Activated CD4-positive, alpha-beta T cell treated with anti-CD3 and anti-CD28 coated beads, Interleukin-2, amount 10 ng/mL, durations not matched to agents 24 days and 14 days (primary cell): ENCODE results near the gene MTX1. TPM values are rescaled to one million over a fixed set of nuclear protein-coding genes. Genes with fewer than 3 reads are reported as not detected.
"Not testable (repeated sequence)": the region's sequence is repeated elsewhere in the genome, so short reads cannot be mapped to it uniquely, and the experiment has no call there.

Experiments
- DNase-seq: peaks from one replicate; pipeline ENCODE4 v3.0.0; 2022
- H3K27ac Mint-ChIP-seq: one replicate; pipeline ENCODE4 v1.8.0; 2022; ENCODE audit warnings: mild to moderate bottlenecking, mixed read lengths
- H3K27me3 Mint-ChIP-seq: one replicate; pipeline ENCODE4 v1.8.0; 2022; ENCODE audit warnings: mixed read lengths
- H3K36me3 Mint-ChIP-seq: one replicate; pipeline ENCODE4 v1.8.0; 2022; ENCODE audit warnings: low read depth, mild to moderate bottlenecking, mixed read lengths
- H3K4me1 Mint-ChIP-seq: one replicate; pipeline ENCODE4 v1.8.0; 2021; ENCODE audit warnings: mixed read lengths
- H3K4me3 Mint-ChIP-seq: one replicate; pipeline ENCODE4 v1.8.0; 2022; ENCODE audit warnings: mild to moderate bottlenecking, moderate library complexity, mixed read lengths
- H3K9me3 Mint-ChIP-seq: one replicate; pipeline ENCODE4 v1.8.0; 2021; ENCODE audit warnings: mixed read lengths
- intact Hi-C: fragments of 100-400 bp; cut with micrococcal nuclease; formaldehyde crosslinking; loops from one replicate; pipeline ENCODE4 v1.15.1; 2023
- total RNA-seq: library from RNA; stranded (reverse); gene quantifications from 2 replicates; pipeline ENCODE4 v1.2.3, GENCODE V29; 2022

Gene MTX1
- total RNA-seq, 1 donor from 2014 or later = 64.7 TPM

- Mint-ChIP-seq H3K36me3 (peaks cover 7% of the 10 kb centered on the region), H3K27me3 (no peaks in the 10 kb centered on the region), H3K9me3 (no peaks in the 10 kb centered on the region), H3K4me1 (peaks cover 21% of the 10 kb centered on the region), H3K4me3 (peak overlapping the region; percentile 2), H3K27ac (peak overlapping the region; percentile 55)
- no peak for DNase-seq
- intact Hi-C loops = no loop called here
Observed at GRCh38 chr1:155188268-155188667, 20.2 kb upstream of the MTX1 start.

GRCh38 chr1:155189926-155190325 lies 18.6 kb upstream of the MTX1 start:
- not testable (repeated sequence) for H3K9me3 Mint-ChIP-seq, H3K27me3 Mint-ChIP-seq, H3K27ac Mint-ChIP-seq, DNase-seq, H3K36me3 Mint-ChIP-seq, H3K4me3 Mint-ChIP-seq
- H3K4me1 Mint-ChIP-seq = peaks cover 33% of the 10 kb centered on the region
- intact Hi-C loops = loop anchor here (5.0 kb wide), 3 partner anchors 117 to 208 kb away; partner anchors contain the start of genes FDPS, FLAD1 and ZBTB7B

DNA sequence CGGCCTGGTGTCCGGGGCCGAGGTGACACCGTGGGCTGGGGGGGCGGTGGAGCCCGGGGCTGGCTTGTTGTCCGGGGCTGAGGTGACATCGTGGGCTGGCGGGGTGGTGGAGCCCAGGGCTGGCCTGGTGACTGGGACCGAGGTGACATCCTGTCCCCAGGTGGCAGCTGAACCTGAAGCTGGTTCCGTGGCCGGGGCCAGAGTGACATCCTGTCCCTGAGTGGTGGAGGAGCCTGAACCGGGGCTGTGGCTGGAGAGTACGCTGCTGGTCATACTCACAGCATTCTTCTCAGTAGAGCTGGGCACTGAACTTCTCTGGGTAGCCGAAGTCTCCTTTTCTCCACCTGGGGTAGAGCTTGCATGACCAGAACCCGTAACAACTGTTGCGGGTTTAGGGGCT lies 16.6 kb upstream of the MTX1 start:
- H3K9me3 Mint-ChIP-seq = no peaks in the 10 kb centered on the region
- H3K27ac Mint-ChIP-seq = peak overlapping the region; percentile 94
- peak overlapping the region; percentile 75 for H3K4me3 Mint-ChIP-seq
- intact Hi-C loops = loop anchor here (5.0 kb wide), 3 partner anchors 115 to 210 kb away; partner anchors contain the start of genes FDPS, FLAD1 and ZBTB7B
- peaks cover 39% of the 10 kb centered on the region for H3K4me1 Mint-ChIP-seq
- no peaks in the 10 kb centered on the region for H3K27me3 Mint-ChIP-seq
- H3K36me3 Mint-ChIP-seq = peaks cover 9% of the 10 kb centered on the region
- no peak for DNase-seq

DNA sequence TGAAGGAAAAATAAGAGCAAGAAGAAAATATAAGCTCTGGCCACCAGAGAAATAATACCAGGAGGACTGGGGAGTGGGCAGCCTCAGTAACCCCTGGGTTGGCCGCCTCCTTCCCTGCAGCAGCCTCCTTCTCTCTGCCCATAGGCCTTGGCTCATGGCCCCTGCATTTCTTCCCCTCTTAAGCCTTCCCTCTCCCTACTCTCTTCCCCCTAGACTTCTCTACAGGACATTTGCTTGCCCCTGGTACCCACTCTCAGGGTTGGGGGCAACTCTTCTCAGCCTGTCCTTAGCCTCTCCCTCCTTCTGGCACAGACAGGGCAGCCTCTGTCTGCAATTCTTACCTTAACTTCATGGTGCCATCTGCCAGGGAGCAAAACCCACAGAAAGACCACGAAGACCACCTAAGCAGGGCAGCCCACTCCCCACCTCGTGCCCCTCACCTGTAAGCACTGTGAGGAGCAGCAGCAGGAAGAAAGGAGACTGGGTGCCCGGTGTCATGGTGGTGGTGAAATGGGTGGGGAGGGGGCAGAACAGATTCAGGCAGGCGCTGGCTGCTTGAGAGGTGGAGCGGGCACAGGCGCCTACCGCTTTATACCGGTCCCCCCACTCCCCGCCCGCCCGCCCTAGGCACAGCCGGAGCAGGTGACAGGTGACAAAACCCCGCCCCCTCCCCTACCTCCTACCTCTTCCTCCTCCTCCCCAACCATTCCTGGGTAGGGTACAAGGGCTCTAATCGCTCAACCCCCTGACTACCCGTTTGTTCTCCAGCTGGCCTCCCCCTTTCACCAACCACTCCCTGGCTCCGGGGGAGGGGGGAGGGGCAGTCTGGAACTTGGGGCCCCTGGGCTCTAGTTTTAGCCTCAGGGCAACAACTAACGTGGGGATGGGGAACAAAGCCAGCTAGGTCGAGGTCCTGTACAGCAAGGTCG lies 15.9 kb upstream of the MTX1 start:
- intact Hi-C loops = loop anchor here (1.0 to 5.0 kb wide), 4 partner anchors 16 to 210 kb away; partner anchors contain the start of genes FDPS, FLAD1 and ZBTB7B
- no peaks in the 10 kb centered on the region for H3K9me3 Mint-ChIP-seq
- H3K27me3 Mint-ChIP-seq = no peaks in the 10 kb centered on the region
- no peak for DNase-seq
- peaks cover 38% of the 10 kb centered on the region for H3K4me1 Mint-ChIP-seq
- peak overlapping the region; percentile 100 for H3K27ac Mint-ChIP-seq
- H3K36me3 Mint-ChIP-seq = peaks cover 11% of the 10 kb centered on the region
- H3K4me3 Mint-ChIP-seq = peak overlapping the region; percentile 97

GRCh38 chr1:155193275-155193990 lies 15.1 kb upstream of the MTX1 start:
- H3K27me3 Mint-ChIP-seq = no peaks in the 10 kb centered on the region
- peak overlapping the region; percentile 100 for H3K27ac Mint-ChIP-seq
- H3K4me1 Mint-ChIP-seq = peaks cover 34% of the 10 kb centered on the region
- intact Hi-C loops = loop anchor here (1.0 to 5.0 kb wide), 4 partner anchors 17 to 211 kb away; partner anchors contain the start of genes FDPS, FLAD1 and ZBTB7B
- DNase-seq = peak; percentile 94
- H3K36me3 Mint-ChIP-seq = peaks cover 17% of the 10 kb centered on the region
- no peaks in the 10 kb centered on the region for H3K9me3 Mint-ChIP-seq
- peak overlapping the region; percentile 97 for H3K4me3 Mint-ChIP-seq

- H3K27ac Mint-ChIP-seq = peak overlapping the region; percentile 100
Observed at GRCh38 chr1:155193991-155194240, 14.6 kb upstream of the MTX1 start.

DNA sequence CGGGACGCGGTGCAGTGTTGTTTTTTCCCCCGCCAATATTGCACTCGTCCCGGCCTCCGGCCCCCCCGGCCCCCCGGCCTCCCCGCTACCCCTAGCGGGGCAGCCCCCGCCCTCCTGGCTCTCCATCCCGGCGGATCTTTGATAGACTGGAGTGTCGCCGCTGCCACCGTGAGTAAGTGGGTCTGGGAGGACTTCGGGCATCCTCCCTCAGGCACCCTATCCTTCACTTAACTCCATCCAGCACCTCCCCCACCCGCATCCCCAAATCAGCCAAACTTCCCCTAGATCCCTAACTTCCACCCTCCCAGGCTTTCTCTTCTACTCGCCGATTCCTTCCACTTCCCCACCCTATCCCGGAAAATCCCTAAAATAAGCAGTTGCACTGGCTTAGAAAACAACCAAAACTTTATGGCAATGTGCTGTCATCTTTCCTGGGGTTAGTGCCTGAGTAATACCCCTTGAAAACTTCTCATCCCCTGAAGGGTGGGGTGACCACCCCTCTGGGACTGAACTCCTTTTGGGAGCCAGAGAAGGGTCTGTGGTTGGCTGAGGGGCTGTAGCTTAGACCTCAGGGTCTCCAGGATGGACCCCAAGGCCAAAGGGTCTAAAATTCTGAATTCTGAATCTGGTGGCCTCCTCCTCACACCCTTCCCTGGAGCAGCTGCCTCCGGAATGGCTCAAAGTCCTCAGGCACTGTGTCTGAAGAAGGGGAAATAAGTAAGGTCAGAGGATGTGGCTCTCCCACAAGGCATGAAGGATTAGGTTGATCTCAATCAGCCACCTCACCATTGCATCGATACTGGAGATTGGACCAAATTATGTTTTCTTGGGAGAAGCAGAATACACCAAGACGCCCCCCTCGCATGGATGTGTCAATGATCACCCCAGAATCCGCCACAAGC lies 13.0 kb upstream of the MTX1 start:
- H3K27ac Mint-ChIP-seq = peak overlapping the region; percentile 90
- peaks cover 34% of the 10 kb centered on the region for H3K4me1 Mint-ChIP-seq
- no peak for DNase-seq
- H3K27me3 Mint-ChIP-seq = no peaks in the 10 kb centered on the region
- no peaks in the 10 kb centered on the region for H3K9me3 Mint-ChIP-seq
- H3K4me3 Mint-ChIP-seq = peak overlapping the region; percentile 89
- peaks cover 17% of the 10 kb centered on the region for H3K36me3 Mint-ChIP-seq
- intact Hi-C loops = no loop called here

More at GRCh38 chr1:155193991-155194240, 14.6 kb upstream of the MTX1 start:
- H3K27me3 Mint-ChIP-seq, DNase-seq, H3K9me3 Mint-ChIP-seq: not testable (repeated sequence)
- Mint-ChIP-seq H3K36me3 (peaks cover 17% of the 10 kb centered on the region), H3K4me1 (peaks cover 34% of the 10 kb centered on the region), H3K4me3 (peak overlapping the region; percentile 97)
- intact Hi-C loops = loop anchor here (1.0 to 5.0 kb wide), 7 partner anchors 15 to 212 kb away; partner anchors contain the start of genes FDPS, FLAD1, KRTCAP2 and TRIM46

DNA sequence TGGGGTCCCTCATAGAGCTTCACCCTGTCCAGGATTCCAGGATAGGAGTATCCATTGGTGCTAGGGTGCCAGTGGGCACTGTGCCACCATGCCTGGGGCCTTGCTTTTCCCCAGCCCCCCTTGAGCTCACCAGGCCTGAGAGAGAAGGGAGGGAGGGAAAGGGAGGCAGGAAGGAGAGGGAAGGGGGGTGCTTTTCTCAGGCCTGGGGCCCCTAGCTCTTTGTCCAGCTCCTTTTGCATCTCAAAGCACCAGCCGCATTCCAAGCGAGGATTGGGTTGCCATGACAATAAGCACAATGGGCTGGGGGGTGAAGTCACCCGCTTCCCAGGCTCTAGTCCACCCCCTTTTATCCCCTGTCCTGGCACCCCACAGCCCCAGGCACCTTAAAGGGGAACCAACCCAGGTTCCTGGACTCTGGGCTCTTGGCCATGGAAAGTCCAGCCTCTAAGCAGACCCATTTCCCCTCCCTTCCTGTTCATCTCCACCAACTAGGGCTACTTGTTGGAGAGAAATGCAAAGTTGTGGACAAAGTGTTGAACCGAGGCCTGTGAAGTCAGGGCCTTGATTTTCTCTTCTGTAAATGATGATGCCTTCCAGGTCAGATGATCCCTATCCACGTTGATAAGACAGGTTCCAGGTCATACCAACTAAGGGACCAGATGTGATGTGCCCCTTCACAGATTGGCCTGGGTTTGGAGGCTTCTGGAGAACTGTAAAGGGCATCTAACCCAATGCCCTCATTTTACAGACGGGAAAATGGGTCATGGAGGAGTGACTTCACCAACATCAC lies 12.2 kb upstream of the MTX1 start:
- Mint-ChIP-seq H3K27me3 (no peaks in the 10 kb centered on the region), H3K9me3 (no peaks in the 10 kb centered on the region), H3K27ac (no peak overlapping the region), H3K4me3 (peak overlapping the region; percentile 89), H3K4me1 (peaks cover 34% of the 10 kb centered on the region), H3K36me3 (peaks cover 24% of the 10 kb centered on the region)
- no peak for DNase-seq
- intact Hi-C loops = no loop called here

DNA sequence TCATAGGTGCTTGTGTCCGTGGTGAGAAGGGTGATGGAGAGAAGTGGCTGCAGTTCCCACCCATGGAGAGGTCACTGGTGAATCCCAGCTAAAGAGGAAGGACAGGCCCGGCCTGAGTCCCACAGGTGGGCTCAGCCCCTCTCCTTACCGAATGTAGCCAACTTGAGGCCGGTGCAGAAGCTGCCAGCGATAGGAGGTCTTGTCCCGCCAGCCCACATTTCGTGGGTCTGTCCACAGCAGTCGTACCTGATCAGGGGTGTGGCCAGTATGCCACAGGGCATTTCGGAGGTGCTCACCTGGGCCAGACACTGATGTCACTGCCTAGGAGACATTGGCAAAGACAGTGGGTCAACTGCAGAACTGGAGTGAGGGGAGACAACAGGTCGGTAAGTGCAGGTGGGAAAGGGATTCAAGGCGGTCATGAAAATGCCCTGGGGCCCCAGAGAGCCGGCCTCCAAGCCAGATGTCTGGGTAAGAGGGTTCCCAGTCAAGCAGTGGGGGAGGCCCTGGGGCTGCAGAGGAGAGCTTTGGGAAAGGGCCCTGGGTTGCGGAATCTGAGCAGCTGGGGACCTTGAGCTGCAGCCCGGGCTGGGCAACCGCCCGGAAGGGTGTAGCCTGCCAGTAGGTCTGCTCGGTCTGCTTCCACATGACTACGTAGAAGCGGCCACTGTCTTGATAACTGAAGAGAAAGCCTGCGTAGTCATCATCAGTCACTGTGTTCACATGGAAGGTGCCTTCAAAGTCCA lies 11.4 kb upstream of the MTX1 start:
- no peak overlapping the region for H3K27ac Mint-ChIP-seq

GRCh38 chr1:155197901-155198546 lies 10.5 kb upstream of the MTX1 start:
- no peaks in the 10 kb centered on the region for H3K27me3 Mint-ChIP-seq
- peaks cover 26% of the 10 kb centered on the region for H3K4me1 Mint-ChIP-seq
- no peak overlapping the region for H3K4me3 Mint-ChIP-seq
- no peaks in the 10 kb centered on the region for H3K9me3 Mint-ChIP-seq
- DNase-seq = no peak
- intact Hi-C loops = no loop called here
- peaks cover 24% of the 10 kb centered on the region for H3K36me3 Mint-ChIP-seq
- no peak overlapping the region for H3K27ac Mint-ChIP-seq

More for the DNA sequence above, 11.4 kb upstream of the MTX1 start:
- peaks cover 31% of the 10 kb centered on the region for H3K4me1 Mint-ChIP-seq
- no peak overlapping the region for H3K4me3 Mint-ChIP-seq
- H3K36me3 Mint-ChIP-seq = peaks cover 24% of the 10 kb centered on the region
- intact Hi-C loops = no loop called here
- DNase-seq = no peak
- no peaks in the 10 kb centered on the region for H3K27me3 Mint-ChIP-seq
- no peaks in the 10 kb centered on the region for H3K9me3 Mint-ChIP-seq

GRCh38 chr1:155198547-155198906 lies 10.0 kb upstream of the MTX1 start:
- H3K4me3 Mint-ChIP-seq = no peak overlapping the region
- peaks cover 21% of the 10 kb centered on the region for H3K4me1 Mint-ChIP-seq
- DNase-seq = no peak
- intact Hi-C loops = no loop called here
- no peak overlapping the region for H3K27ac Mint-ChIP-seq
- no peaks in the 10 kb centered on the region for H3K27me3 Mint-ChIP-seq
- no peaks in the 10 kb centered on the region for H3K9me3 Mint-ChIP-seq
- peaks cover 24% of the 10 kb centered on the region for H3K36me3 Mint-ChIP-seq

- H3K4me1 Mint-ChIP-seq = peaks cover 11% of the 10 kb centered on the region
- no peak overlapping the region for H3K4me3 Mint-ChIP-seq
- H3K9me3 Mint-ChIP-seq = no peaks in the 10 kb centered on the region
- intact Hi-C loops = no loop called here
- no peaks in the 10 kb centered on the region for H3K27me3 Mint-ChIP-seq
- peaks cover 24% of the 10 kb centered on the region for H3K36me3 Mint-ChIP-seq
- no peak overlapping the region for H3K27ac Mint-ChIP-seq
- no peak for DNase-seq
Observed at GRCh38 chr1:155199792-155200191, 8.7 kb upstream of the MTX1 start.
